Adrenal gland (tissue), 12 donors: ENCODE data around the gene MOB2. TPM values are rescaled to one million over a fixed set of nuclear protein-coding genes. Genes with fewer than 3 reads are reported as not detected.

Source experiments
- DNase-seq, 7 donors: peaks; one replicate each; pipeline ENCODE4 v3.0.0-alpha.2; 2019 to 2020
- H3K27ac ChIP-seq, 5 donors: fragments of 200-600 bp; sonication (generic) in 4 of 5; 1 replicate in 3 of 5; 2 replicates in 2 of 5; pipeline versions ENCODE4 v1.5.1 to v1.8.0; 2016 to 2020; ENCODE audit warnings: mild to moderate bottlenecking in 1 of 5
- H3K27me3 ChIP-seq: fragments of 200-600 bp; 2 replicates; pipeline ENCODE4 v1.8.0; 2021
- H3K36me3 ChIP-seq, 2 donors: fragments of 200-600 bp; replicated peaks in 1 of 2; 1 replicate in 1 of 2; 2 replicates in 1 of 2; pipeline versions ENCODE4 v1.5.1 to v1.8.0; 2018 to 2022
- H3K4me1 ChIP-seq, 2 donors: fragments of 200-600 bp; replicated peaks in 1 of 2; 1 replicate in 1 of 2; 2 replicates in 1 of 2; pipeline versions ENCODE4 v1.5.1 to v1.8.0; 2018 to 2021
- H3K4me3 ChIP-seq, 4 donors: fragments of 200-600 bp; sonication (generic) in 3 of 4; one replicate each; pipeline ENCODE4 v1.5.1; 2016 to 2018
- H3K9me3 ChIP-seq, 3 donors: fragments of 200-600 bp; sonication (generic) in 1 of 3; replicated peaks in 1 of 3; 1 replicate in 2 of 3; 2 replicates in 1 of 3; pipeline versions ENCODE4 v1.5.1 to v1.8.0; 2016 to 2021
- CTCF ChIP-seq, 6 experiments: fragments of 450-650 bp in 4 of 6; fragments of 200-600 bp in 2 of 6; sonication (generic) in 1 of 6; IDR thresholded peaks; 1 replicate in 5 of 6; 2 replicates in 1 of 6; pipeline versions ENCODE4 v1.5.1 to v1.8.0; 2016 to 2021; ENCODE audit warnings: antibody characterized with exemption in 6 of 6, mild to moderate bottlenecking in 2 of 6, moderate library complexity in 1 of 6
- POLR2A ChIP-seq, 2 donors: fragments of 450-650 bp; IDR thresholded peaks; one replicate each; pipeline ENCODE4 v1.6.1; 2017; ENCODE audit warnings: antibody characterized with exemption in 2 of 2, mild to moderate bottlenecking in 2 of 2, moderate library complexity in 1 of 2
- WGBS, 4 donors: extraction: QIAGEN DNeasy Blood & Tissue Kit in 2 of 4; methylation state at CpG; one replicate each; pipeline versions ENCODE4 v1.1.5 to v1.1.7; 2013 to 2017; 5-methylcytosine and 5-hydroxymethylcytosine counted together
- intact Hi-C, 2 donors: fragments of 100-400 bp; cut with DNase I; formaldehyde crosslinking; loops; one replicate each; pipeline versions ENCODE4 v1.14.1 to v1.15.0; 2022 to 2023
- polyA plus RNA-seq, 3 donors: library from polyadenylated mRNA; stranded (reverse); fragments of 200-250 nt in 2 of 3; fragments of 350-450 nt in 1 of 3; fragmentation: Illumina TruSeq in 1 of 3; extraction: RNeasy Lipid Tissue Mini Kit (QIAGEN cat#74804) in 1 of 3; gene quantifications; one replicate each; pipeline ENCODE4 v1.2.3, GENCODE V29; 2013 to 2014
- total RNA-seq, 9 donors: library from RNA; depleted of rRNA in 4 of 9; stranded (reverse); fragments of >200 nt in 4 of 9; fragments of 120-200 nt in 1 of 9; fragmentation: NEBNext Ultra II Directional in 1 of 9; extraction: Animal tissue kit (Norgen Biotek cat#: 25700) in 1 of 9; gene quantifications; one replicate each; pipeline versions ENCODE4 v1.1.0 to v1.2.4, GENCODE V29; 2013 to 2023
- donor health status: healthy with polysubstance abuse.
- donor health status: Bipolar disorder and iron deficiency.
- donor health status: DM: yes; HTN: yes; CAD: no.
- donor health status: DM: no; HTN: no; CAD: no.
- donor health status: DM: no; HTN: no; CAD: no.
- donor health status: DM: yes; HTN: yes; CAD: no.

Gene MOB2
- total and polyA plus RNA-seq, 12 donors, result 11.2 to 43.3 (median 30.6) TPM

GRCh38 chr11:1500466-1501420 lies 14.2 kb upstream of the MOB2 start:
- no peak overlapping the region for H3K4me3 ChIP-seq
- no peak overlapping the region for H3K27ac ChIP-seq
- H3K27me3 ChIP-seq, result no peaks in the 10 kb centered on the region
- TF ChIP-seq POLR2A (IDR thresholded peaks at IDR 0.05) (no peak), CTCF (IDR thresholded peaks at IDR 0.05) (no peak)
- intact Hi-C loops, result no loop called here
- peaks cover 9 to 32% of the 10 kb centered on the region in 2 donors for H3K4me1 ChIP-seq
- no peaks in the 10 kb centered on the region for H3K36me3 ChIP-seq
- DNase-seq, result peak in 1 of 7 donors; percentile 14
- WGBS, 4 donors, result 94 to 96% (median 95%) methylated on average over 27 to 28 of the region's 28 CpGs
- no peaks in the 10 kb centered on the region for H3K9me3 ChIP-seq

GRCh38 chr11:1499899-1500298 lies 13.3 kb upstream of the MOB2 start:
- Histone ChIP-seq H3K27ac (no peak overlapping the region), H3K36me3 (no peaks in the 10 kb centered on the region), H3K27me3 (no peaks in the 10 kb centered on the region), H3K4me3 (no peak overlapping the region), H3K4me1 (peaks cover 9 to 32% of the 10 kb centered on the region in 2 donors), H3K9me3 (no peaks in the 10 kb centered on the region)
- intact Hi-C loops, result no loop called here
- TF ChIP-seq CTCF (IDR thresholded peaks at IDR 0.05) (no peak), POLR2A (IDR thresholded peaks at IDR 0.05) (no peak)
- peak in 1 of 7 donors; percentile 11 for DNase-seq
- 91 to 98% (median 96%) methylated on average over 14 of the region's 14 CpGs for WGBS, 4 donors

- peak in 1 of 7 donors; percentile 13 for DNase-seq
- H3K4me3 ChIP-seq, result no peak overlapping the region
- TF ChIP-seq CTCF (IDR thresholded peaks at IDR 0.05), result no peak
- no peak for TF ChIP-seq POLR2A (IDR thresholded peaks at IDR 0.05)
- H3K36me3 ChIP-seq, result no peaks in the 10 kb centered on the region
- 88 to 94% (median 91%) methylated on average over 15 to 28 of the region's 28 CpGs for WGBS, 4 donors
- peaks cover 9 to 28% of the 10 kb centered on the region in 2 donors for H3K4me1 ChIP-seq
- H3K27ac ChIP-seq, result no peak overlapping the region
- no peaks in the 10 kb centered on the region for H3K9me3 ChIP-seq
- no peaks in the 10 kb centered on the region for H3K27me3 ChIP-seq
- intact Hi-C loops, result no loop called here
These were observed 12.8 kb upstream of the MOB2 start for GRCh38 chr11:1499261-1499890.

GRCh38 chr11:1498262-1498661 lies 11.7 kb upstream of the MOB2 start:
- H3K9me3 ChIP-seq, result no peaks in the 10 kb centered on the region
- WGBS, 4 donors, result 93 to 99% (median 96%) methylated on average over 13 of the region's 13 CpGs

More at GRCh38 chr11:1498262-1498661, 11.7 kb upstream of the MOB2 start:
- intact Hi-C loops, result no loop called here
- Histone ChIP-seq H3K27ac (no peak overlapping the region), H3K4me3 (no peak overlapping the region), H3K4me1 (peaks cover 0 to 20% of the 10 kb centered on the region in 2 donors), H3K36me3 (no peaks in the 10 kb centered on the region), H3K27me3 (no peaks in the 10 kb centered on the region)
- TF ChIP-seq POLR2A (IDR thresholded peaks at IDR 0.05) (no peak), CTCF (IDR thresholded peaks at IDR 0.05) (no peak)
- peak in 1 of 7 donors; percentile 6 for DNase-seq
